CD14-positive monocyte (primary cell): ENCODE results near the gene TTLL6. TPM values are rescaled to one million over a fixed set of nuclear protein-coding genes. Genes with fewer than 3 reads are reported as not detected.
A peak's percentile ranks its signal among the peaks of the same experiment; 100 is the strongest.

ENCODE experiments used
- DNase-seq, 3 donors: peaks; one replicate each; pipeline ENCODE4 v3.0.0-alpha.2; 2011 to 2022
- H2AFZ ChIP-seq: 2 replicates; pipeline ENCODE4 v1.6.0; 2012; ENCODE audit warnings: mild to moderate bottlenecking, low read depth, low read length, inconsistent platforms; ENCODE audit not compliant: insufficient read depth, poor library complexity, severe bottlenecking
- H3K27ac ChIP-seq, 2 donors: 1 replicate in 1 of 2; 2 replicates in 1 of 2; pipeline ENCODE4 v1.5.1; 2012 to 2013; ENCODE audit warnings: low read length in 2 of 2, control low read depth in 1 of 2, inconsistent platforms in 1 of 2, low read depth in 1 of 2, mild to moderate bottlenecking in 1 of 2
- H3K27me3 ChIP-seq, 2 donors: one replicate each; pipeline versions ENCODE4 v1.6.0 to v1.6.1; 2011 to 2013; ENCODE audit warnings: low read length in 2 of 2; ENCODE audit not compliant: control insufficient read depth in 2 of 2, insufficient read depth in 2 of 2
- H3K36me3 ChIP-seq, 2 donors: replicated peaks in 1 of 2; 1 replicate in 1 of 2; 2 replicates in 1 of 2; pipeline versions ENCODE4 v1.5.1 to v1.6.1; 2012 to 2013; ENCODE audit warnings: low read length in 2 of 2, control low read depth in 1 of 2, inconsistent platforms in 1 of 2, mild to moderate bottlenecking in 1 of 2; ENCODE audit not compliant: insufficient read depth in 2 of 2, control insufficient read depth in 1 of 2
- H3K4me1 ChIP-seq, 2 donors: 1 replicate in 1 of 2; 2 replicates in 1 of 2; pipeline versions ENCODE4 v1.5.1 to v1.6.1; 2012 to 2013; ENCODE audit warnings: low read length in 2 of 2, control low read depth in 1 of 2, inconsistent platforms in 1 of 2, mild to moderate bottlenecking in 1 of 2, moderate library complexity in 1 of 2; ENCODE audit not compliant: insufficient read depth in 2 of 2, control insufficient read depth in 1 of 2
- H3K4me2 ChIP-seq: replicated peaks from 2 replicates; pipeline ENCODE3; 2012; ENCODE audit warnings: low read length, moderate library complexity, mild to moderate bottlenecking; ENCODE audit not compliant: poor library complexity, severe bottlenecking; ENCODE audit errors: extremely low read depth
- H3K4me3 ChIP-seq, 3 experiments: fragments of 200-600 bp in 1 of 3; sonication (generic) in 1 of 3; replicated peaks in 1 of 3; 1 replicate in 2 of 3; 2 replicates in 1 of 3; pipeline ENCODE4 v1.5.1; 2011 to 2013; ENCODE audit warnings: low read length in 3 of 3, mild to moderate bottlenecking in 3 of 3, control low read depth in 2 of 3, low read depth in 2 of 3, inconsistent platforms in 1 of 3, moderate library complexity in 1 of 3
- H3K79me2 ChIP-seq: 2 replicates; pipeline ENCODE4 v1.6.0; 2012; ENCODE audit warnings: mild to moderate bottlenecking, control low read depth, inconsistent platforms, low read length, moderate library complexity; ENCODE audit not compliant: insufficient read depth
- H3K9ac ChIP-seq: 2 replicates; pipeline ENCODE4 v1.6.0; 2017; ENCODE audit warnings: low read length, mild to moderate bottlenecking; ENCODE audit not compliant: insufficient read depth, poor library complexity, severe bottlenecking
- H3K9me3 ChIP-seq, 2 donors: replicated peaks in 1 of 2; 1 replicate in 1 of 2; 2 replicates in 1 of 2; pipeline versions ENCODE4 v1.5.1 to v1.6.1; 2012 to 2013; ENCODE audit warnings: low read length in 2 of 2, control low read depth in 1 of 2; ENCODE audit not compliant: control insufficient read depth in 1 of 2, insufficient read depth in 1 of 2
- H4K20me1 ChIP-seq: 2 replicates; pipeline ENCODE4 v1.6.0; 2012; ENCODE audit warnings: mild to moderate bottlenecking, low read length, control low read depth, moderate library complexity; ENCODE audit not compliant: insufficient read depth
- H3K27ac Mint-ChIP-seq, 7 donors: one replicate each; pipeline ENCODE4 v1.8.0; 2020; ENCODE audit warnings: mild to moderate bottlenecking in 7 of 7, mixed read lengths in 7 of 7, moderate library complexity in 6 of 7, inconsistent platforms in 2 of 7
- H3K27me3 Mint-ChIP-seq, 3 donors: one replicate each; pipeline ENCODE4 v1.8.0; 2021 to 2022; ENCODE audit warnings: low read depth in 3 of 3, mild to moderate bottlenecking in 3 of 3, mixed read lengths in 3 of 3, moderate library complexity in 3 of 3, inconsistent platforms in 1 of 3
- H3K36me3 Mint-ChIP-seq, 2 donors: one replicate each; pipeline ENCODE4 v1.8.0; 2020; ENCODE audit warnings: mixed read lengths in 2 of 2, inconsistent platforms in 1 of 2, mild to moderate bottlenecking in 1 of 2
- H3K4me1 Mint-ChIP-seq: one replicate; pipeline ENCODE4 v1.8.0; 2020; ENCODE audit warnings: mild to moderate bottlenecking, mixed read lengths
- H3K4me3 Mint-ChIP-seq, 2 donors: one replicate each; pipeline ENCODE4 v1.8.0; 2020; ENCODE audit warnings: mild to moderate bottlenecking in 2 of 2, mixed read lengths in 2 of 2, moderate library complexity in 1 of 2
- H3K9me3 Mint-ChIP-seq, 7 donors: one replicate each; pipeline ENCODE4 v1.8.0; 2020 to 2022; ENCODE audit warnings: mixed read lengths in 7 of 7, mild to moderate bottlenecking in 6 of 7, moderate library complexity in 6 of 7, inconsistent platforms in 2 of 7
- WGBS: methylation state at CpG from one replicate; pipeline ENCODE4 v1.1.5; 2013; ENCODE audit warnings: missing lambda C conversion rate; ENCODE audit not compliant: insufficient coverage; 5-methylcytosine and 5-hydroxymethylcytosine counted together
- intact Hi-C, 2 donors: fragments of 100-400 bp; cut with micrococcal nuclease; formaldehyde crosslinking; loops; one replicate each; pipeline versions ENCODE4 v1.15.0 to v1.15.1; 2023
- polyA plus RNA-seq, 3 donors: library from polyadenylated mRNA; depleted of rRNA in 1 of 3; unstranded in 2 of 3; stranded (reverse) in 1 of 3; fragments of 300-500 nt in 2 of 3; fragments of >200 nt in 1 of 3; fragmentation: Illumina TruSeq in 2 of 3; gene quantifications; 1 replicate in 2 of 3; 2 replicates in 1 of 3; pipeline ENCODE4 v1.2.3, GENCODE V29; 2012 to 2021
- TF ChIP-seq, protein P1 (sequence below): fragments of 200-600 bp; IDR thresholded peaks from one replicate; pipeline ENCODE4 v1.8.0; 2022; ENCODE audit warnings: antibody characterized with exemption, mild to moderate bottlenecking

The TTLL6 gene
- polyA plus RNA-seq, 3 donors = not detected

GRCh38 chr17:48755356-48755755, 61.7 kb downstream of the TTLL6 start:
- peaks cover 63 to 78% (median 75%) of the 10 kb centered on the region in 3 donors for H3K27me3 Mint-ChIP-seq
- Histone ChIP-seq H3K9me3 (peaks cover 0 to 47% of the 10 kb centered on the region in 2 donors), H3K4me2 (peak overlapping the region; percentile 50), H3K27me3 (peaks cover 58 to 62% of the 10 kb centered on the region in 2 donors), H3K4me1 (peaks cover 31 to 34% of the 10 kb centered on the region in 2 donors), H3K36me3 (no peaks in the 10 kb centered on the region), H3K4me3 (peak overlapping the region in 1 of 3 experiments; percentile 45), H2AFZ (no peak overlapping the region), H3K79me2 (no peaks in the 10 kb centered on the region), H3K27ac (no peak overlapping the region), H4K20me1 (no peaks in the 10 kb centered on the region), H3K9ac (no peak overlapping the region)
- TF ChIP-seq, protein P1, sequence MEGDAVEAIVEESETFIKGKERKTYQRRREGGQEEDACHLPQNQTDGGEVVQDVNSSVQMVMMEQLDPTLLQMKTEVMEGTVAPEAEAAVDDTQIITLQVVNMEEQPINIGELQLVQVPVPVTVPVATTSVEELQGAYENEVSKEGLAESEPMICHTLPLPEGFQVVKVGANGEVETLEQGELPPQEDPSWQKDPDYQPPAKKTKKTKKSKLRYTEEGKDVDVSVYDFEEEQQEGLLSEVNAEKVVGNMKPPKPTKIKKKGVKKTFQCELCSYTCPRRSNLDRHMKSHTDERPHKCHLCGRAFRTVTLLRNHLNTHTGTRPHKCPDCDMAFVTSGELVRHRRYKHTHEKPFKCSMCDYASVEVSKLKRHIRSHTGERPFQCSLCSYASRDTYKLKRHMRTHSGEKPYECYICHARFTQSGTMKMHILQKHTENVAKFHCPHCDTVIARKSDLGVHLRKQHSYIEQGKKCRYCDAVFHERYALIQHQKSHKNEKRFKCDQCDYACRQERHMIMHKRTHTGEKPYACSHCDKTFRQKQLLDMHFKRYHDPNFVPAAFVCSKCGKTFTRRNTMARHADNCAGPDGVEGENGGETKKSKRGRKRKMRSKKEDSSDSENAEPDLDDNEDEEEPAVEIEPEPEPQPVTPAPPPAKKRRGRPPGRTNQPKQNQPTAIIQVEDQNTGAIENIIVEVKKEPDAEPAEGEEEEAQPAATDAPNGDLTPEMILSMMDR = no peak
- 0% methylated on average over 3 of the region's 8 CpGs for WGBS
- peak; percentile 30 to 76 (median 62) for DNase-seq
- peaks cover 0 to 16% of the 10 kb centered on the region in 2 donors for H3K36me3 Mint-ChIP-seq
- no peak overlapping the region for H3K27ac Mint-ChIP-seq
- H3K4me3 Mint-ChIP-seq = peak overlapping the region; percentile 6 to 78
- peaks cover 46% of the 10 kb centered on the region for H3K4me1 Mint-ChIP-seq
- intact Hi-C loops = no loop called here
- peaks cover 0 to 30% (median 7%) of the 10 kb centered on the region in 7 donors for H3K9me3 Mint-ChIP-seq

DNA sequence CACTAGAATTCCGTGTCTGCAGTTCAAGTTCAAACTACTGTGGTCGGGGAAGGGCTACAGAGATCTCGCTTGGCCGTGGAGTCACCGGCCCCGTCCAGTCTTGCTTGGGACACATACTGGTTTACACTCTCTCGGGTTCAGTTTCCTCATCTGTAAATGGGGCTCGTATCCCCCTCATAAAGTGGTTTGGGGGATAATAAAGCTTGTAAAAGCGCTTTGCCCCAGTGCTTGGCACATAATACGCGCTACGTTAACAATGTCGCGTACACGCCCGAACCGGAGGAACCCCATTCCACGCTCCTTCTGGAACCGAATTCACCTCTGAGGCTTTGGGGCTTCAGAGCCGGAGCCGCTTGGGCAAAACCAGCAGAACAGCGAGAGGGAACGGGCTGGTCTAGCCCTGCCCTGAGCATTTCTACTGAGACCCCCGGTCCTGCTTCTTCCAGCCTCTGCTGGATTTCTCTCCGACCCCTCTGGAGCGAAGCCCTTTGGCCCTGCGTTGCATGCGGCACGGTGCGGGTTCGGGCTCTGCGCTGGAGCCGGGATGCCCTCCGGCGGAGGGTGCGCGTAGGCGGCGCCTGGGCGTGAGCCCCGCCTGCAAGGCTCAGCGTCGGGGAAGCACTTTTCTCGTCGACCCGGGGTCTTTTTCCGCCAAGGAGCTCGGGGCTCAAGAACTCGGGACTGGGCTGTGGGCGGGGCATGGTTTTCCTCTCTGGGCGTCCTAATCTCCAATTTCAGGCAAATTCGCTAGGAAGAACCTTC, 62.3 kb downstream of the TTLL6 start:
- Histone ChIP-seq H3K36me3 (no peaks in the 10 kb centered on the region), H3K4me2 (peak overlapping the region; percentile 50), H3K9ac (no peak overlapping the region), H2AFZ (no peak overlapping the region), H4K20me1 (no peaks in the 10 kb centered on the region), H3K4me1 (peaks cover 31 to 34% of the 10 kb centered on the region in 2 donors), H3K4me3 (peak overlapping the region in 1 of 3 experiments; percentile 45), H3K79me2 (no peaks in the 10 kb centered on the region), H3K27ac (no peak overlapping the region), H3K27me3 (peaks cover 65 to 67% of the 10 kb centered on the region in 2 donors), H3K9me3 (peaks cover 0 to 48% of the 10 kb centered on the region in 2 donors)
- TF ChIP-seq, protein P1 = no peak
- peaks cover 70 to 82% (median 81%) of the 10 kb centered on the region in 3 donors for H3K27me3 Mint-ChIP-seq
- H3K9me3 Mint-ChIP-seq = peaks cover 0 to 33% (median 9%) of the 10 kb centered on the region in 7 donors
- H3K4me1 Mint-ChIP-seq = peaks cover 46% of the 10 kb centered on the region
- peak overlapping the region in 1 of 2 donors; percentile 78 for H3K4me3 Mint-ChIP-seq
- H3K27ac Mint-ChIP-seq = peak overlapping the region in 1 of 7 donors; percentile 35
- intact Hi-C loops = no loop called here
- no peak for DNase-seq
- peaks cover 0 to 16% of the 10 kb centered on the region in 2 donors for H3K36me3 Mint-ChIP-seq
- 8% methylated on average over 47 of the region's 52 CpGs for WGBS
